CD4-positive, alpha-beta T cell treated with Interleukin-17A for 4 hours (primary cell): ENCODE results near the gene TC2N.
"Not testable (repeated sequence)": the region's sequence is repeated elsewhere in the genome, so short reads cannot be mapped to it uniquely, and the experiment has no call there.

Experiments used
- DNase-seq: peaks from one replicate; pipeline ENCODE4 v3.0.0-alpha.2; 2020; ENCODE audit warnings: mixed read lengths

The TC2N gene

GRCh38 chr14:91866511-91867295, 633 bp downstream of the TC2N start:
- peak; percentile 24 for DNase-seq

DNA sequence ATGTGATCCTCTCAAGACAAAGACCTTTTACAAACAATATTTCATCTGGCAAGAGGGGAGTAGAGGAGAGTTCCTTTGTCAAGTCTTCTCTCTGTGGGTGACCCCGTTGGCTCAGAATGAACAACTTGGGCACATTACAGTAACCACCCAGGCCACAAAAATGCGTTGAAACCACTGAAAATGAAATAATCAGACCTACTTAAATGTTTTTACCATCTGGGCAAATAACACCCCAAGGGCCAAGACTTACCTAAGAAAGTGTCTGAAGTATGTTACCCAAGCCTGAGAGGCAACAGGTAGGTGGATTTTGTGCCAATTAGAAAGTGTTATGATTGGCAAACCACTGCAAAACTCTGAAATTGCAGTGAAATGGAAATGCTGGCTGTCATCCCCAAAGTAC, 1.3 kb downstream of the TC2N start:
- DNase-seq = peak; percentile 43

- DNase-seq = peak; percentile 34
These were observed 4.9 kb downstream of the TC2N start for GRCh38 chr14:91862417-91862816.

- no peak for DNase-seq
These were observed 6.2 kb downstream of the TC2N start for GRCh38 chr14:91861091-91861490.

GRCh38 chr14:91860238-91860637, 7.1 kb downstream of the TC2N start:
- DNase-seq = no peak

DNA sequence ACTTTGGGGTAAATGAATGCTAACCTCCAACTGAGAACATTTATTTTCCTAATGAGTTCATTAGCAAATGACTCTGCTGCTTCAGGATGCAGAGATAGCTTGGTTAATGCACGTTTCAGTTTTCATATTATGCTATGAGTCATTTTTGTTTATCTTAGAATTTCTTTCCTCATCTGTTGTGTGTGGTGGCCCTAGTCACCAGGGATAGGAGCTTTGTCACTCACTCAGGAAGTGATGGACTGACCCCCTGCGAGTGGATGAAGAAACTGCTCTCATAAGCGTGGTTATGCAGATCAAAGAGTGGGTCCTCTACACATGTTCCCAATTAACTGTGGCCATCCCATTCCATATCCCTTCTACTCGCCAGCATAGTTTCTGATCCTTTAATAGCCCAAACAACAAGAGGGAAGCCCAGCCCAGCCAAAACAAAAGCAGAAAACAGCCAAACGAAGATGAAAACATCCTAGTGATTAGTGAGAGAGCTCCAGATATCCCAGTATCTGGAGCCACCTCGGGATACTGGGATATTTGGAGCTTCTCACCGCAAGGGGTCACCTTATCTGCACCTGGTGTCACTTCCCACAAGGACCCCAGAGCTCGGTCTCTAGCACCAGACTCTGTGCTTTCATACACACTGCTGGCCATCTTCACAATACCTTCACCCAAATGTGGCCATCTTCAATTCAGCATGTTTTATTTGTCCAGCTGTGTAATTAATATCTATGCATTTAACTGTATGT, 8.6 kb downstream of the TC2N start:
- peak; percentile 40 for DNase-seq

GRCh38 chr14:91857614-91858013, 9.7 kb downstream of the TC2N start:
- no peak for DNase-seq

GRCh38 chr14:91854327-91854934, 12.9 kb downstream of the TC2N start:
- no peak for DNase-seq

DNA sequence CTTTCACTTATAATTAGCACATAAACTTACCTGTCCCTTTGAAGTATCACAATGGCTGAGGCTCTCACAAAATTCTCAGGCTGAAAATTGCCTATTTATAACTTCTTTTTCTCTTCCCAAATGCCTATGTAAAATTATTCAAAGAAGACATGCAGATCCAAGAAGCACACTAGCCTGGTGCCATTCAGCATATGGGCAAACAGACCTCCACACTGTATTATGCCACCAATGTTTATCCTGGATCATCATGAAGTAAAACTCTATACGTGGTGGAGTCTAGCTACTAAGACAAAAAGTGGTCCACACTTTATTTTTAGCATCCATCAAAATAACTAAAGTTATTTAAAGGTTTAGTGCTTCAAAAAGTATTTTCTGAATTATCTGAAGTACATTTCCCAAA, 15.8 kb downstream of the TC2N start:
- no peak for DNase-seq

DNA sequence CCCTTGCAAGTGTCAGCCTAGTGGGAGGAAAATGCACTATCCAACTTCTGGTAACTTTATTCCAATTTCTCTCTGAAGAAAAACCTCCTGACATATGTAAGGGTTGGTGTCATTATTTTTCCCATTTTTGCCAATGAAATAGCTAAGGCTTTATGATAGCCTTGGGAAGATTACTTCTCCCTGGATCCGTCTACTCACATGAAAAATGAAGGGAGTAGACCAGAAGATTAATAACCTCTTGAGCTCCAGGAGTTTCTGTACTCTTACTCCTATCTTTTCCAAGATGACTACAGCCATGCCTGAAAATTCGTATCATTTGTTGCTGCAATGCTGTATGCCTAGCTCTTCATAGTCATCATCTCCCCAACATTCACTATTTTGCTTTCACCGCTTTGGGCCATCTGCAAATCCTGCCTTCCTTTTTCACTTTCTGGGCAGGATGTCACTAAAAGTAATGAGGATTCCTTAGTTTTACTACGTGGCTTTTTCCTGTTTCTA, 18.8 kb downstream of the TC2N start:
- no peak for DNase-seq

DNA sequence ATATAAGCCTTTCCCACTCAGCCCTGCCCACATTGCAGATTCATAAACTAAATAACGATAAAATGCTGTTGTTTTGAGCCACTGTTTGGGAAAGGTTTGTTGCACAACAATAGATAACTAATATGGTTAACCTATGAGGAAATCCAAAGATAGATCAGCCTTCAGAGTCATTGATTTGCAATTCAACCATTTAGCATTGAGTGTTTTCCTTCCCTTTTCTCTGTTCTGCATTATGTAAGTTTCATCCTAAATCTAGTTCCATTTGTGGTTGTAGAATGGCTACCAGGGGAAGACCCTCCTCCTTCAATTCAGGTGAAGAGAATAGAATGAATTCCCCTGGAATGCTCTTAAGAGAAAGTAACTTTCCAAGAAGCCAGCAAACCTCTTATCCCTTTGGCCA, 19.6 kb downstream of the TC2N start:
- DNase-seq = no peak

DNA sequence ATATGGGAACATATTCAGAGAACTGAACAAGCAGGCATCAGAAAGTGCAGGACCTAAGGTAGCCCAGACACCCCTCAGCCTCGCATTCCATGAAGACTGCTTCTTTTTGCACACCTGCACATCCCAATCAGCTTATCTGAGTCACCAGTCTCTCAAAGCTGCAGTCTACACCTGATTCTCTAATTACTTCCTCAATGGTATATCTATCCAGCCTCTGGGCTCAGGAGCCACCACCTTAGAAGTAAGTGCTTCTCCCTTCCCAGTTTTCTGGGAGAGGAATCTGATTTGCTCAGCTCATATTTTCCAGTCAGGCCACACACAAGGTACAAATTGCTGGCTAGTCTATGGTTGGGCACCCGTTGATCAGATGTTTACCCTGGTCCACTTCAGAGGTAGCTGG, 21.7 kb downstream of the TC2N start:
- no peak for DNase-seq

DNA sequence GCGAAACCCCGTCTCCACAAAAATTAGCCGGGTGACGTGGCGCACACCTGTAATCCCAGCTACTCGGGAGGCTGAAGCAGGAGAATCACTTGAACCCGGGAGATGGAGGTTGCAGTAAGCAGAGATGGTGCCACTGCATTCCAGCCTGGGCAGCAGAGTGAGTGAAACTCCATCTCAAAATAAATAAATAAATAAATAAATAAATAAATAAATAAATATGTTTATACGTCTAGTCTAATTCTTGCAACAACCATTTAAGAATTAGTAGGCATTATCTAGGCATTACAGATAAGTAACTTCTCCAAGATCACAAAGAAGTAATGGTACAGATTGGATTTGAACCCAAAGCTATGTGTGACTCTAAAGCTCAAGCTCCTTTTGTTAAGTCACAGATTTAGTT, 22.3 kb downstream of the TC2N start:
- not testable (repeated sequence) for DNase-seq

DNA sequence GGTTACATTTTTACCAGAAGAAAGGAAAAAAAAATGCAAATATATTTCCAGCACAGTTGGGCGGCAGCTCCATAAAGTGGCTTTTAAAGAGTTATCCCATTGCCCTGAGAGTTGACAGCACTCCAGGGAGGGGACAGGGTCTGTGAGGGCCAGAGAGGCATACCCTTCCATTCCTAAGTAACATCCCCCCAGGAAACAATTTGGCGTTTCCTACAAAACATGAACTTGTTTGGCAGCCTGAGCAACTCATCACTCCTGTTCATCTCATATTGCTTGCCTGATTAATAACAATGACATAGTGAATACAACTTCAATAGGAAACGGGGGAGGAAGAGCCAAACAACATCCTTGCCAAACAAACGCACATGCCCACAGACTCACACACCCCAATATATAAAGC, 23.3 kb downstream of the TC2N start:
- DNase-seq = no peak

- DNase-seq = no peak
These were observed 23.9 kb downstream of the TC2N start for GRCh38 chr14:91843437-91843836.

DNA sequence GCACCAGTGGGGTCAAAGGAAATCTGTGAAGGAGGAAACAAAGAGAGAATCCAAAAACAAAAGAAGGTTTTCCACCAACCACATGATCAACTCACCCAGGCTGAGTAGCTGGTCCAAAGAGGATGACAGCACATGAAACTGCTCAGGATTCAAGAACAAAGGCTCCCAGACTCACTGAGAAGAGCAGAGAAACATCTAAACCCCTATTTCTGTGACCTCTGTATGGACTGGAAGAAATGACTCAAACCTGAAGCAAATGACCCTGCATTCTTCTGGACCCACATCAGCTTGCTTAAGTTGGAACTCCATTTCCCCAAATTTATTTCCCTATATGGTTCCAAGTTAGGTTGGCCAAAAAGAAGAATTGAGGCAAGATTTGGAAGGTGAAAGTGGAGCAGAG, 26.3 kb downstream of the TC2N start:
- no peak for DNase-seq

DNA sequence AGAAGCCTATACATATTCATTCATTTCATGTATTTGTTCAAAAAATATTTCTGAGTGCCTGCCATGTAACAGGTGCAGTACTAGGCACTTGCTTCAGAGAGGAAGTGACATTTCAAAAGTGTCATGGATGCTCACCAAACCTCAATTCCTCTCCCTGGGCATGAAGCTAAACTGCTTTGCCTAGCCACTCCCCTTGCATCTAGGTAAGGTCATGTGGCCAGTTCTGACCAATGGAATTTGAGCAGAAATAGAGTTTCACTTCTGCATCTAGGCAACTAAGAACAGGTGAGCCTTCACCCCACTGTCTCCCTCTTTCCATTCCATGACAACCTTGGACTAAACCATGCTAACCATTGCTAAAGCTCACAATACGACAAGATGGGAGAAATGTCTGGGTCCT, 27.6 kb downstream of the TC2N start:
- DNase-seq = no peak

DNA sequence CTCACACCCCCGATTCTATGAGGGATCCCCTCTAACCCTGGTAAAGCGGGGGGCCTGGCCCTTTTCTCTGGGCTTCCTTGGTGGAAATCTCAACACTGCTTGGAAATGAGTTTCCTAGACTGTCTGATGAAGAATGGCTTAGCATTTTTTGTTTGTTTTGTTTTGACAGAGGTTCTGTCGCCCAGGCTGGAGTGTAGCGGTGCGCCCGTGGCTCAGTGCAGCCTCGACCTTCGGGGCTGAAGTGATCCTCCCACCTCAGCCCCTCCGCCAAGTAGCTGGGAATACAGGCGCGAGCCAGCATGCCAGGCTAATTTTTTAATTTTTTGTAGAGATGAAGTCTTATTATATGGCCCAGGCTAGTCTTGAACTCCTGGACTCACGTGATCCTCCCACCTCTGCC, 30.3 kb downstream of the TC2N start:
- no peak for DNase-seq

- peak; percentile 94 for DNase-seq
These were observed 31.2 kb downstream of the TC2N start for GRCh38 chr14:91835920-91836843.

DNA sequence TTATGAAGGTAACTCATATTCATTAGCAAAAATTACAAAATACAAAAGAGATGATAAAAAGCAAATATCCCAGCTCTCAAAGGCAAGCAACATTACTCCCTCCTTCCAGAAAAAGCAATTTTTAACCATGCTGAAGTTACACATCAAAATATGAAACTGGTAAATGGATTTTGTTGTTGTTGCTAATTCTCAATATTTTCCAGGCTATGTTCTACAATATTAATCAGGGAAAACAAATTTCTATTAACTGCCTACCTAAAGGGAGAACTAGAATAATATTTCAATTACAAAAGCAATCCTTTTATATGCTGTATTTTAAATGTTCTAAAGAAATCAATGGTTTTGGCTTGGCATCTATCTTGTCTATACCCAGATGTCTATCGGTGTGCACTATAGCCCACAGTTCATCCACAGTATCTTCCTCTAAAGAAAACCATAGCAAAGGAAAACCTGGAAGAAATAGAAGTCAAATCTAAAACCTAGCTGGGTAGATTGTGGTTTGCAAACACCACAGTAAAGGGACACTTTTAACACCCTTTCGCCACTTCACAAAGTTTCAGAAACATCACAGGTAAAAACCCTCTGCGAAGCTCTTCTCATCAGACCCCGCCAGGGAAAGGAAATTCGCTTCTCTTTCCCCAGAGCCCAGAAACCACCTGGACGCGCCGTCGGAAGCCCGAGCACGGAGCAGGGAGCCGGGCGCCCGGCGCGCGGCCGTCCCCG, 32.0 kb downstream of the TC2N start:
- no peak for DNase-seq

- DNase-seq = no peak
These were observed 32.8 kb downstream of the TC2N start for GRCh38 chr14:91834571-91834970.

DNA sequence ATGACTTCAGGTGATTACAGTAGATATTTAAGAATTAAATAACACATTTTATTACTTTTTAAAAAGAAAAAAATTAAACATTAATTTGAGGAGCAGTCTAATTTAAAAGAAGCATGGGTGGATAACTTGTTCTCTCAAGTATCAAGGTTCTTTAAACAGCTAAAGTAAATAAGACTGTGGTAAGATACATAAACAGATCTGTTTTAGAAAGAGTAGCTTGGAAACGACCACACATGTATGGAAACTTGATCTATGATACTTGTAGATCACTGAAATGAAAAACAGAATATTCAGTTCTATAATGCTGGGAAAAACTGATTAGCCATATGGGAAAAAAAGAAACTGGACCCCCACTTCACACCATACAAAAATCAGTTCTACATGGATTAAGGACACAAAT, 36.0 kb downstream of the TC2N start:
- DNase-seq = no peak
